ENCODE data around the gene FAM237B.
A peak's percentile ranks its signal among the peaks of the same experiment; 100 is the strongest.
"Not testable (repeated sequence)": the region's sequence is repeated elsewhere in the genome, so short reads cannot be mapped to it uniquely, and the experiment has no call there.

FAM237B gene

GRCh38 chr7:90320801-90321494 is at the start of gene FAM237B:
Gene FAM237B (minus strand): TSS chr7:90321304. CDS start chr7:90319748, 1,556 bp downstream.
- peak; percentile 9 to 26 for DNase-seq

GRCh38 chr7:90351987-90352386 is 30.9 kb upstream of the FAM237B start:
- DNase-seq = no peak

- DNase-seq = not testable (repeated sequence)
Observed at GRCh38 chr7:90350032-90350431, 28.9 kb upstream of the FAM237B start.

- no peak for DNase-seq
Observed at GRCh38 chr7:90349305-90349704, 28.2 kb upstream of the FAM237B start.

- DNase-seq = peak in 1 of 2 experiments; percentile 13
Observed at GRCh38 chr7:90347759-90348158, 26.7 kb upstream of the FAM237B start.

- peak; percentile 96 to 98 for DNase-seq
Observed at GRCh38 chr7:90346336-90347125, 25.4 kb upstream of the FAM237B start, which contains the start of gene GTPBP10. Gene GTPBP10 (plus strand): TSS chr7:90346716. CDS start chr7:90346742, 26 bp downstream.

- DNase-seq = peak; percentile 29 to 43
Observed at GRCh38 chr7:90345595-90346335, 24.7 kb upstream of the FAM237B start.

GRCh38 chr7:90345016-90345415 is 23.9 kb upstream of the FAM237B start:
- DNase-seq = no peak

- DNase-seq = no peak
Observed at GRCh38 chr7:90337106-90337505, 16.0 kb upstream of the FAM237B start.

GRCh38 chr7:90334926-90335325 is 13.8 kb upstream of the FAM237B start:
- DNase-seq = not testable (repeated sequence)

- no peak for DNase-seq
Observed at GRCh38 chr7:90334193-90334843, 13.2 kb upstream of the FAM237B start.

- no peak for DNase-seq
Observed at GRCh38 chr7:90326500-90326899, 5.4 kb upstream of the FAM237B start.

GRCh38 chr7:90322837-90323236 is 1.7 kb upstream of the FAM237B start:
- no peak for DNase-seq

GRCh38 chr7:90320418-90320800 is 695 bp downstream of the FAM237B start:
- no peak for DNase-seq

- no peak for DNase-seq
Observed at GRCh38 chr7:90320014-90320413, 1.1 kb downstream of the FAM237B start.

GRCh38 chr7:90313907-90314306 is 7.2 kb downstream of the FAM237B start:
- DNase-seq = no peak

- no peak for DNase-seq
Observed at GRCh38 chr7:90312745-90313144, 8.4 kb downstream of the FAM237B start.

- no peak for DNase-seq
Observed at GRCh38 chr7:90311175-90311574, 9.9 kb downstream of the FAM237B start.

- DNase-seq = no peak
Observed at GRCh38 chr7:90309872-90310271, 11.2 kb downstream of the FAM237B start.

GRCh38 chr7:90303241-90303640 is 17.9 kb downstream of the FAM237B start:
- DNase-seq = no peak

GRCh38 chr7:90298145-90299038 is 22.7 kb downstream of the FAM237B start:
- DNase-seq = peak; percentile 22 to 67
